Kidney epithelial cell (primary cell): ENCODE measurements around the gene SCAF1. TPM values are rescaled to one million over a fixed set of nuclear protein-coding genes. Genes with fewer than 3 reads are reported as not detected.

ENCODE experiments used
- DNase-seq: peaks from one replicate; pipeline ENCODE4 v3.0.0-alpha.2; 2010; ENCODE audit warnings: low read depth
- H3K27me3 ChIP-seq: 2 replicates; pipeline ENCODE4 v1.6.0; 2011; ENCODE audit warnings: low read length; ENCODE audit not compliant: control insufficient read depth, insufficient read depth
- H3K36me3 ChIP-seq: 2 replicates; pipeline ENCODE4 v1.5.1; 2011; ENCODE audit warnings: low read length; ENCODE audit not compliant: control insufficient read depth, insufficient read depth
- H3K4me3 ChIP-seq: 2 replicates; pipeline ENCODE4 v1.5.1; 2011; ENCODE audit warnings: low read depth, mild to moderate bottlenecking, control low read depth, low read length
- total RNA-seq: library from RNA; depleted of rRNA; stranded (reverse); fragments of >200 nt; gene quantifications from 2 replicates; pipeline ENCODE4 v1.2.3, GENCODE V29; 2015
- TF ChIP-seq, protein P1 (sequence below): IDR thresholded peaks from 2 replicates; pipeline ENCODE4 v1.5.1; 2011; ENCODE audit warnings: mild to moderate bottlenecking, moderate library complexity, low read length, control low read depth, inconsistent platforms; ENCODE audit not compliant: insufficient read depth, poor library complexity, severe bottlenecking

The SCAF1 gene
- total RNA-seq, 1 donor from 2014 or later, result 38.9 TPM

GRCh38 chr19:49636233-49636932 lies 5.6 kb upstream of the SCAF1 start:
- Histone ChIP-seq H3K36me3 (no peaks in the 10 kb centered on the region), H3K4me3 (no peak overlapping the region), H3K27me3 (no peaks in the 10 kb centered on the region)
- DNase-seq, result no peak
- TF ChIP-seq, protein P1, sequence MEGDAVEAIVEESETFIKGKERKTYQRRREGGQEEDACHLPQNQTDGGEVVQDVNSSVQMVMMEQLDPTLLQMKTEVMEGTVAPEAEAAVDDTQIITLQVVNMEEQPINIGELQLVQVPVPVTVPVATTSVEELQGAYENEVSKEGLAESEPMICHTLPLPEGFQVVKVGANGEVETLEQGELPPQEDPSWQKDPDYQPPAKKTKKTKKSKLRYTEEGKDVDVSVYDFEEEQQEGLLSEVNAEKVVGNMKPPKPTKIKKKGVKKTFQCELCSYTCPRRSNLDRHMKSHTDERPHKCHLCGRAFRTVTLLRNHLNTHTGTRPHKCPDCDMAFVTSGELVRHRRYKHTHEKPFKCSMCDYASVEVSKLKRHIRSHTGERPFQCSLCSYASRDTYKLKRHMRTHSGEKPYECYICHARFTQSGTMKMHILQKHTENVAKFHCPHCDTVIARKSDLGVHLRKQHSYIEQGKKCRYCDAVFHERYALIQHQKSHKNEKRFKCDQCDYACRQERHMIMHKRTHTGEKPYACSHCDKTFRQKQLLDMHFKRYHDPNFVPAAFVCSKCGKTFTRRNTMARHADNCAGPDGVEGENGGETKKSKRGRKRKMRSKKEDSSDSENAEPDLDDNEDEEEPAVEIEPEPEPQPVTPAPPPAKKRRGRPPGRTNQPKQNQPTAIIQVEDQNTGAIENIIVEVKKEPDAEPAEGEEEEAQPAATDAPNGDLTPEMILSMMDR, result no peak

DNA sequence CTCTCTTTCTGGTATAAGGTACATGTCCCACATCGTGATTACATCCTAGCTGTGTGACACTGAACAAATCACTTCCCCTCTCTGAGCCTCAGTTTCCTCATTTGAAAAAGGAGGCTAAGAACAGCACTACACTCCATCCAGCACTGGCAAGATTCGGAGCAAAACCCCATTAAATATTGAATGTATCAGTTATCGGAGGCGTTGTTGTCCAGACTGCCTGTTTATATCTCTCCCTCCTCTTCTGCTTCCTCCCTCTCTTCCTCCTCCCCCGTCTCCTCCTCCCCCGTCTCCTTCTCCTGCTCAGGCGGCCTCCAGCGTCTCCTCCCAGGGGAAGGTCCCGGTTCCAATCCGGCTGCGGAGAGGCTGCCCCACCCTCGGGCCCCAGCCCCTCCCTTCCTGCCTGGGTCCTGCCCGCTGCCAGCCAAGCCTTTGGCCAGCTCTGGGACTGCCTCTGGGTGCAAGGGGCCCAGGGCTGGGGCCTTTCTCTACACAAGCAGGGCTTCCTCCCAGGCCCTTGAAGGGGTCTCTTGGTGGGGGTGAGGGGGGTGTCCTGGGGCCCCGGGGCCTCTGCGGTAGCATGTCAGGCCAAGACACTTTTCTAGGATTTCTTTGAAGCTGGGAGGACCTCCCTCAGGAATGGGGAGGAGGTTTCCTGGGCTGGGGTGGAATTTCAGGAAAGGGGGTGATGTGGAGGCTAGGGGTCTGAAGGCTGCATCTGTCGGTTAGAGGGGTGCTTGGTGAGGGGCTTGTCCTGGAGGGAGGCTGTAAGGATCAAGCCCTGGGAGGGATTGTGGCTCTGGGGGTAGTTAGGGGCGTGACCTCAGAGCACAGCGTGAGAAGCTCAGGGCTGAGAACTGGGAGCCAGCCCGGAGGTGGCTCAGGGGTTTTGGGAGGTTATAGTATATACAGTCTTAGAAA lies 3.9 kb upstream of the SCAF1 start:
- TF ChIP-seq, protein P1, result no peak

DNA sequence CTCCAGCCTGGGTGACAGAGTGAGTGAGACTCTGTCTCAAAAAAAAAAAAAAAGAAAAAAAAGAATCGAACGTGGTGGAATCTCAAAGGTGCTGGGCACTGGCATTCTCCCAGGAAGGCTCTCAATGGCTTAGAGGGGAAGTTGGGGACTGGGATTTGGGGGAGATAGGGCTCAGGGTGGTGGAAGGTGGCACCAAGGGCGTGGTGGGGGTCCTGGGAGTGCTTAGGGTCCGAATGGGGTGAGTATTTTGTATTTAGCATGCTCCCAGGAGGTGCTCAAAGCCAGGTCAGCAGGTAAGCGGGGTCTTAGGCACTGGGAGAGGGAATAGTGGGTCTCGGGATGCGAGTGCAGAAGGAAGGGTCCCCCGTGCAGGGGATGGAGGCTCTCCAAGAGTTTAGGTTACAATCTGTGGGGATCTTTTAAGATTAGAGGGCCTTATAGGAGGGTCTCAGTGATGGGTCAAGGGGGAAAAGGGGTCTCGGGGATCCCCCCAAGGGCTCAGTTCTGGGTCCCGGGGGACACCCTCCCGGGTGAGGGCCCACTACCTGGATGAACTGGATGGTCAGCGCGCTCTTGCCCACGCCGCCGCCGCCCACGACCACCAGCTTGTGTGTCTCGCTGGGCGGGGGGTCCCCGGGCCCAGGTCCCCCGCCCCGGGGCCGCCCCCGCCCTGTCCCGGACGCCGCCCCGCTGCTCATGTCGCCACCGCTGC lies 2.5 kb upstream of the SCAF1 start:
- no peaks in the 10 kb centered on the region for H3K36me3 ChIP-seq
- TF ChIP-seq, protein P1, result no peak
- no peaks in the 10 kb centered on the region for H3K27me3 ChIP-seq
- no peak for DNase-seq
- peak overlapping the region; percentile 68 for H3K4me3 ChIP-seq

More for the DNA sequence above, 3.9 kb upstream of the SCAF1 start:
- Histone ChIP-seq H3K36me3 (no peaks in the 10 kb centered on the region), H3K4me3 (peak overlapping the region; percentile 23), H3K27me3 (no peaks in the 10 kb centered on the region)
- no peak for DNase-seq

GRCh38 chr19:49640113-49640898 lies 1.7 kb upstream of the SCAF1 start, which contains the start of gene RRAS:
Gene RRAS, minus strand, starts transcription at chr19:49640143. Its CDS starts 45 bp downstream, at chr19:49640098.
- H3K27me3 ChIP-seq, result no peaks in the 10 kb centered on the region
- peak within 1 kb of the TSS; percentile 68 for H3K4me3 ChIP-seq
- DNase-seq, result peak; percentile 99
- TF ChIP-seq, protein P1, result no peak
- H3K36me3 ChIP-seq, result peaks cover 1% of the 10 kb centered on the region

GRCh38 chr19:49642492-49643035 lies 555 bp downstream of the SCAF1 start:
- TF ChIP-seq, protein P1, result no peak
- DNase-seq, result no peak
- Histone ChIP-seq H3K27me3 (no peaks in the 10 kb centered on the region), H3K36me3 (peaks cover 1% of the 10 kb centered on the region), H3K4me3 (peak overlapping the region; percentile 88)
